Liver (tissue), 3 donors: ENCODE measurements around the gene SLC66A2.

Experiments
- EGR1 ChIP-seq, 2 donors: IDR thresholded peaks; 2 replicates each; pipeline ENCODE4 v1.6.1; 2016 to 2018; ENCODE audit warnings: antibody characterized with exemption in 2 of 2, low read depth in 2 of 2
- JUND ChIP-seq, 2 donors: IDR thresholded peaks; 2 replicates each; pipeline ENCODE4 v1.6.1; 2016; ENCODE audit warnings: antibody characterized with exemption in 2 of 2
- SP1 ChIP-seq: IDR thresholded peaks from 2 replicates; pipeline ENCODE4 v1.6.1; 2018; ENCODE audit warnings: antibody characterized with exemption, mild to moderate bottlenecking
- TF ChIP-seq, protein P1 (sequence below): fragments of 150-350 bp; IDR thresholded peaks from 2 replicates; pipeline ENCODE4 v1.5.1; 2017; ENCODE audit warnings: improper control_type of control experiment, low read depth, low read length; ENCODE audit not compliant: missing input control
- donor health status: healthy.
- donor health status: healthy.

DNA sequence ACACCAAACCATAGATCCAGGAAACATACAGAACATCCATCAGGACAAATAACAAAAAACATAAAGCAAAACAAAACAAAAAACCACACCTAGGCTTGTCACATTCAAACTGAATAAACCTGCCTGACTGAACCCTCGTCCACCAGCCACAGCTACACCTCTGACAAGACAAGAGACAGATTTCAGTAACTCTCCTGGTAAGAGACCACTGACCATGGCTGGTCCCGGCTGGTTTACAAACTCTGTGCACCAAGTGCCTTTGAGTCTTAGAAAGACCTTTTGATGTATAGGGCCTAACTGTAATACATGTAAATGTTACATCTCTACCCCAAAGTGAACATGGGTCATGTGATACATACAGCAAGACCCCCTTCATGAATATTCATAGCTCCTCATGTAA is 4.8 kb upstream of the SLC66A2 start:
- TF ChIP-seq SP1 = no peak
- TF ChIP-seq, protein P1, sequence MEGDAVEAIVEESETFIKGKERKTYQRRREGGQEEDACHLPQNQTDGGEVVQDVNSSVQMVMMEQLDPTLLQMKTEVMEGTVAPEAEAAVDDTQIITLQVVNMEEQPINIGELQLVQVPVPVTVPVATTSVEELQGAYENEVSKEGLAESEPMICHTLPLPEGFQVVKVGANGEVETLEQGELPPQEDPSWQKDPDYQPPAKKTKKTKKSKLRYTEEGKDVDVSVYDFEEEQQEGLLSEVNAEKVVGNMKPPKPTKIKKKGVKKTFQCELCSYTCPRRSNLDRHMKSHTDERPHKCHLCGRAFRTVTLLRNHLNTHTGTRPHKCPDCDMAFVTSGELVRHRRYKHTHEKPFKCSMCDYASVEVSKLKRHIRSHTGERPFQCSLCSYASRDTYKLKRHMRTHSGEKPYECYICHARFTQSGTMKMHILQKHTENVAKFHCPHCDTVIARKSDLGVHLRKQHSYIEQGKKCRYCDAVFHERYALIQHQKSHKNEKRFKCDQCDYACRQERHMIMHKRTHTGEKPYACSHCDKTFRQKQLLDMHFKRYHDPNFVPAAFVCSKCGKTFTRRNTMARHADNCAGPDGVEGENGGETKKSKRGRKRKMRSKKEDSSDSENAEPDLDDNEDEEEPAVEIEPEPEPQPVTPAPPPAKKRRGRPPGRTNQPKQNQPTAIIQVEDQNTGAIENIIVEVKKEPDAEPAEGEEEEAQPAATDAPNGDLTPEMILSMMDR = no peak
- no peak for TF ChIP-seq EGR1 (IDR thresholded peaks at IDR 0.05; ENCODE audit: low read depth in 2 of 2)
- TF ChIP-seq JUND (IDR thresholded peaks at IDR 0.05) = no peak
